GM12878 (cell line): ENCODE data around the gene KIFC3. TPM values are rescaled to one million over a fixed set of nuclear protein-coding genes. Genes with fewer than 3 reads are reported as not detected.

Experiments used
- ATAC-seq: fragments of 200-7000 bp; cut with Tn5 transposase; 3 replicates; pipeline ENCODE4 v1.9.1; 2020; ENCODE audit warnings: mild to moderate bottlenecking, moderate library complexity
- Bru-seq: library from RNA; stranded (reverse); fragments of 400-500 nt; gene quantifications from one replicate; lab custom pipeline; 2021; lab: Mats Ljungman, UMichigan
- BruChase-seq, 2 experiments: library from RNA; stranded (reverse); fragments of 400-500 nt; gene quantifications; one replicate each; lab custom pipeline; 2021; lab: Mats Ljungman, UMichigan
- BruUV-seq: library from RNA; stranded (reverse); fragments of 400-500 nt; replicated peaks from 2 replicates; lab custom pipeline; 2021; lab: Mats Ljungman, UMichigan
- CTCF ChIA-PET: fragments of 300-600 bp; sonication (Branson Sonifier 250); formaldehyde crosslinking; extraction: SDS; loops from one replicate; lab custom pipeline; 2021; ENCODE audit warnings: inconsistent platforms; lab: Yijun Ruan, JAX
- POLR2A ChIA-PET: fragments of 350-600 bp; formaldehyde crosslinking; extraction: SDS; loops from one replicate; lab custom pipeline; 2021; ENCODE audit warnings: inconsistent platforms; lab: Charles Lee
- RAD21 ChIA-PET: fragments of 300-600 bp; sonication (Branson Sonifier 250); formaldehyde crosslinking; loops from one replicate; lab custom pipeline; 2023; ENCODE audit warnings: antibody characterized with exemption; ENCODE audit not compliant: unreplicated experiment; lab: Charles Lee
- SMC1A ChIA-PET: fragments of 300-600 bp; sonication (Branson Sonifier 250); formaldehyde crosslinking; loops from one replicate; lab custom pipeline; 2023; ENCODE audit not compliant: unreplicated experiment, uncharacterized antibody; lab: Charles Lee
- DNase-seq: peaks from one replicate; pipeline ENCODE4 v3.0.0-alpha.2; 2011; ENCODE audit warnings: low read depth, low spot score
- FAIRE-seq: peaks from 3 replicates; lab custom pipeline; 2011; peaks lifted over from hg19 to GRCh38; lab: Jason Lieb, UNC
- H2AFZ ChIP-seq: 2 replicates; pipeline ENCODE4 v1.6.0; 2011; ENCODE audit warnings: low read depth, low read length, control low read depth; ENCODE audit not compliant: control insufficient read depth
- H3K27ac ChIP-seq: 2 replicates; pipeline ENCODE4 v1.5.1; 2011; ENCODE audit warnings: control low read depth; ENCODE audit not compliant: control insufficient read depth, insufficient read depth
- H3K27me3 ChIP-seq, 2 experiments: replicated peaks in 1 of 2; 2 replicates each; pipeline versions ENCODE4 v1.6.0 to v1.6.1; 2011; ENCODE audit warnings: low read length in 1 of 2; ENCODE audit not compliant: control insufficient read depth in 2 of 2, insufficient read depth in 2 of 2
- H3K36me3 ChIP-seq, 2 experiments: 2 replicates each; pipeline ENCODE4 v1.5.1; 2011; ENCODE audit warnings: low read length in 1 of 2; ENCODE audit not compliant: control insufficient read depth in 2 of 2, insufficient read depth in 2 of 2
- H3K4me1 ChIP-seq: 2 replicates; pipeline ENCODE4 v1.6.1; 2011; ENCODE audit warnings: mild to moderate bottlenecking, low read length, moderate library complexity, mixed read lengths; ENCODE audit not compliant: control insufficient read depth, insufficient read depth
- H3K4me2 ChIP-seq: 2 replicates; pipeline ENCODE4 v1.6.0; 2011; ENCODE audit warnings: control low read depth; ENCODE audit not compliant: control insufficient read depth, insufficient read depth
- H3K4me3 ChIP-seq: fragments of 200-600 bp; sonication (generic); 2 replicates; pipeline ENCODE4 v1.5.1; 2016
- H3K79me2 ChIP-seq: 2 replicates; pipeline ENCODE4 v1.6.0; 2011; ENCODE audit warnings: low read length; ENCODE audit not compliant: control insufficient read depth, insufficient read depth
- H3K9ac ChIP-seq: 2 replicates; pipeline ENCODE4 v1.8.0; 2011; ENCODE audit warnings: low read length, control low read depth, mixed read lengths; ENCODE audit not compliant: control insufficient read depth, insufficient read depth
- H3K9me3 ChIP-seq: replicated peaks from 3 replicates; pipeline ENCODE4 v1.5.1; 2011; ENCODE audit warnings: mild to moderate bottlenecking, low read length; ENCODE audit not compliant: control insufficient read depth, insufficient read depth
- H4K20me1 ChIP-seq: 2 replicates; pipeline ENCODE4 v1.6.0; 2011; ENCODE audit not compliant: control insufficient read depth, insufficient read depth
- BACH1 ChIP-seq: fragments of 450-650 bp; IDR thresholded peaks from 2 replicates; pipeline ENCODE4 v1.6.1; 2017; ENCODE audit warnings: mild to moderate bottlenecking, borderline replicate concordance
- DPF2 ChIP-seq: fragments of 450-650 bp; IDR thresholded peaks from 2 replicates; pipeline ENCODE4 v1.6.1; 2017; ENCODE audit warnings: mild to moderate bottlenecking
- EGR1 ChIP-seq, 2 experiments: IDR thresholded peaks; 1 replicate in 1 of 2; 2 replicates in 1 of 2; pipeline ENCODE4 v1.6.1; 2011 to 2012; ENCODE audit warnings: low read depth in 2 of 2, low read length in 2 of 2, borderline replicate concordance in 1 of 2, mild to moderate bottlenecking in 1 of 2, moderate library complexity in 1 of 2
- EP300 ChIP-seq, 2 experiments: fragments of 150-350 bp in 1 of 2; IDR thresholded peaks; 2 replicates each; pipeline ENCODE4 v1.6.1; 2011 to 2012; ENCODE audit warnings: low read depth in 2 of 2, low read length in 2 of 2, borderline replicate concordance in 1 of 2, improper control_type of control experiment in 1 of 2, inconsistent platforms in 1 of 2; ENCODE audit not compliant: control insufficient read depth in 1 of 2
- ETV6 ChIP-seq, 2 experiments: fragments of 450-650 bp in 1 of 2; IDR thresholded peaks in 1 of 2; conservative IDR thresholded peaks in 1 of 2; 2 replicates each; pipeline ENCODE4 v1.6.1; 2014; ENCODE audit warnings: antibody characterized with exemption in 1 of 2, borderline replicate concordance in 1 of 2, low read depth in 1 of 2, mild to moderate bottlenecking in 1 of 2, moderate library complexity in 1 of 2
- KDM1A ChIP-seq: fragments of 200-600 bp; sonication (generic); IDR thresholded peaks from 2 replicates; pipeline ENCODE4 v1.6.1; 2016; ENCODE audit warnings: borderline replicate concordance
- SPI1 ChIP-seq: IDR thresholded peaks from 2 replicates; pipeline ENCODE4 v1.6.1; 2011; ENCODE audit warnings: low read depth, mild to moderate bottlenecking, low read length, moderate library complexity, borderline replicate concordance; ENCODE audit not compliant: insufficient read depth
- STAT1 ChIP-seq: fragments of 450-650 bp; conservative IDR thresholded peaks from 2 replicates; pipeline ENCODE4 v1.6.1; 2014; ENCODE audit warnings: antibody characterized with exemption, mild to moderate bottlenecking
- TAF1 ChIP-seq: IDR thresholded peaks from 2 replicates; pipeline ENCODE4 v1.6.1; 2011; ENCODE audit warnings: mild to moderate bottlenecking, low read depth, low read length, borderline replicate concordance
- ZNF217 ChIP-seq: fragments of 450-650 bp; IDR thresholded peaks from 2 replicates; pipeline ENCODE4 v1.6.1; 2017; ENCODE audit warnings: antibody characterized with exemption, mild to moderate bottlenecking
- WGBS: methylation state at CpG from one replicate; pipeline ENCODE4 v1.1.6; 2016; ENCODE audit warnings: low lambda C conversion rate; ENCODE audit not compliant: insufficient replicate concordance, insufficient coverage; ENCODE audit errors: missing lambda C conversion rate; 5-methylcytosine and 5-hydroxymethylcytosine counted together
- in situ Hi-C: fragments of 300-500 bp; cut with MboI; formaldehyde crosslinking; loops from 9 replicates; pipeline ENCODE4 v1.14.3; 2018; ENCODE audit warnings: mixed read lengths
- intact Hi-C: fragments of 100-400 bp; cut with micrococcal nuclease; formaldehyde crosslinking; loops from one replicate; pipeline ENCODE4 v1.14.2; 2022; ENCODE audit not compliant: unreplicated experiment
- long read RNA-seq, 2 experiments: library from polyadenylated mRNA; unstranded; transcript quantifications; one replicate each; pipeline ENCODE4 v2.0.0, GENCODE V29; 2019 to 2020
- polyA minus RNA-seq, 3 experiments: library from RNA; depleted of rRNA, polyadenylated mRNA; stranded (reverse); fragments of >200 nt; gene quantifications; 2 replicates each; pipeline ENCODE4 v1.2.3, GENCODE V29; 2011
- polyA plus RNA-seq, 11 experiments: library from polyadenylated mRNA; depleted of rRNA in 4 of 11; unstranded in 6 of 11; stranded (reverse) in 5 of 11; fragments of >200 nt; fragmentation: Nextera tagmentation in 4 of 11; fragmentation: Illumina TruSeq in 1 of 11; extraction: Ambion mirVana in 4 of 11; extraction: Trizol in 1 of 11; gene quantifications; 1 replicate in 1 of 11; 2 replicates in 10 of 11; pipeline versions ENCODE4 v1.2.1 to v1.2.3, GENCODE V29; 2011 to 2016; ENCODE audit warnings: inconsistent platforms in 2 of 11, missing spikeins in 2 of 11, low read depth in 1 of 11
- total RNA-seq, 4 experiments: library from RNA; depleted of rRNA in 3 of 4; stranded (reverse); fragments of >200 nt in 3 of 4; fragmentation: Illumina TruSeq in 1 of 4; extraction: Trizol in 1 of 4; gene quantifications; 2 replicates each; pipeline versions ENCODE4 v1.2.1 to v1.2.3, GENCODE V29; 2013 to 2021
- TF ChIP-seq, protein P1 (sequence below): IDR thresholded peaks from 2 replicates; pipeline ENCODE4 v1.6.1; 2011; ENCODE audit warnings: low read depth, low read length, improper control_type of control experiment, borderline replicate concordance
- TF ChIP-seq, protein P2 (sequence below): fragments of 450-650 bp; IDR thresholded peaks from 2 replicates; pipeline ENCODE4 v1.6.1; 2016; ENCODE audit warnings: mild to moderate bottlenecking

Gene KIFC3, protein sequence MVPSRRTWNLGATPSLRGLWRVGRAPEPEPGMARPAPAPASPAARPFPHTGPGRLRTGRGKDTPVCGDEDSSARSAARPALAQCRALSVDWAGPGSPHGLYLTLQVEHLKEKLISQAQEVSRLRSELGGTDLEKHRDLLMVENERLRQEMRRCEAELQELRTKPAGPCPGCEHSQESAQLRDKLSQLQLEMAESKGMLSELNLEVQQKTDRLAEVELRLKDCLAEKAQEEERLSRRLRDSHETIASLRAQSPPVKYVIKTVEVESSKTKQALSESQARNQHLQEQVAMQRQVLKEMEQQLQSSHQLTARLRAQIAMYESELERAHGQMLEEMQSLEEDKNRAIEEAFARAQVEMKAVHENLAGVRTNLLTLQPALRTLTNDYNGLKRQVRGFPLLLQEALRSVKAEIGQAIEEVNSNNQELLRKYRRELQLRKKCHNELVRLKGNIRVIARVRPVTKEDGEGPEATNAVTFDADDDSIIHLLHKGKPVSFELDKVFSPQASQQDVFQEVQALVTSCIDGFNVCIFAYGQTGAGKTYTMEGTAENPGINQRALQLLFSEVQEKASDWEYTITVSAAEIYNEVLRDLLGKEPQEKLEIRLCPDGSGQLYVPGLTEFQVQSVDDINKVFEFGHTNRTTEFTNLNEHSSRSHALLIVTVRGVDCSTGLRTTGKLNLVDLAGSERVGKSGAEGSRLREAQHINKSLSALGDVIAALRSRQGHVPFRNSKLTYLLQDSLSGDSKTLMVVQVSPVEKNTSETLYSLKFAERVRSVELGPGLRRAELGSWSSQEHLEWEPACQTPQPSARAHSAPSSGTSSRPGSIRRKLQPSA
- total RNA-seq (2013; cell fraction: nucleolus; rRNA removed) = 0.56 TPM in 1 of 2 replicates, not detected in the other
- total RNA-seq (2014; rRNA removed) (0.23 and 0.49 TPM in 2 replicates), total RNA-seq (2014; rRNA removed; fragmentation: Illumina TruSeq; extraction: Trizol) (0.22 TPM in 1 of 2 replicates, not detected in the other), total RNA-seq (2021) (0.82 and 1.3 TPM in 2 replicates), polyA plus RNA-seq (2011; rRNA removed) (0.26 TPM in 2 replicates), polyA plus RNA-seq (2014; fragmentation: Illumina TruSeq; extraction: Trizol) (not detected in 2 replicates), polyA plus RNA-seq (2014; fragmentation: Nextera tagmentation; extraction: Ambion mirVana) (not detected), polyA plus RNA-seq (2014; rRNA removed) (0.08 and 0.22 TPM in 2 replicates), polyA plus RNA-seq (2016; fragmentation: Nextera tagmentation; extraction: Ambion mirVana) (1 to 10 TPM in 1 of 2 experiments, under 1 TPM in 1; 0.46 to 1.2 TPM), polyA minus RNA-seq (2011; rRNA and poly(A)+ RNA removed) (0.10 and 0.15 TPM in 2 replicates), Bru-seq, nascent RNA (percentile 11 among the genes with signal in this experiment), BruChase-seq, experiment 1, labeled RNA remaining after a 6-hour chase (percentile 6 among the genes with signal in this experiment), BruChase-seq, experiment 2, labeled RNA remaining after a 2-hour chase (percentile 6 among the genes with signal in this experiment)
- polyA plus RNA-seq (2011; ENCODE audit: low read depth) = not detected
- 0.15 and 0.43 TPM in 2 replicates for polyA plus RNA-seq (2011; cell fraction: cytosol; rRNA removed)
- polyA plus RNA-seq (2011; cell fraction: nucleus; rRNA removed) = 0.39 and 0.90 TPM in 2 replicates
- 0.42 and 0.73 TPM in 2 replicates for polyA plus RNA-seq (2012)
- polyA minus RNA-seq (2011; cell fraction: cytosol; rRNA and poly(A)+ RNA removed) = 0.94 and 3.2 TPM in 2 replicates
- 0.12 and 0.48 TPM in 2 replicates for polyA minus RNA-seq (2011; cell fraction: nucleus; rRNA and poly(A)+ RNA removed)
- long read RNA-seq, experiment 1 = 0 reads
- long read RNA-seq, experiment 2, partial matches to known transcripts = 0 of 2 reads
- long read RNA-seq, experiment 2, other reads (novel, unspliced or antisense) = 2 of 2 reads

DNA sequence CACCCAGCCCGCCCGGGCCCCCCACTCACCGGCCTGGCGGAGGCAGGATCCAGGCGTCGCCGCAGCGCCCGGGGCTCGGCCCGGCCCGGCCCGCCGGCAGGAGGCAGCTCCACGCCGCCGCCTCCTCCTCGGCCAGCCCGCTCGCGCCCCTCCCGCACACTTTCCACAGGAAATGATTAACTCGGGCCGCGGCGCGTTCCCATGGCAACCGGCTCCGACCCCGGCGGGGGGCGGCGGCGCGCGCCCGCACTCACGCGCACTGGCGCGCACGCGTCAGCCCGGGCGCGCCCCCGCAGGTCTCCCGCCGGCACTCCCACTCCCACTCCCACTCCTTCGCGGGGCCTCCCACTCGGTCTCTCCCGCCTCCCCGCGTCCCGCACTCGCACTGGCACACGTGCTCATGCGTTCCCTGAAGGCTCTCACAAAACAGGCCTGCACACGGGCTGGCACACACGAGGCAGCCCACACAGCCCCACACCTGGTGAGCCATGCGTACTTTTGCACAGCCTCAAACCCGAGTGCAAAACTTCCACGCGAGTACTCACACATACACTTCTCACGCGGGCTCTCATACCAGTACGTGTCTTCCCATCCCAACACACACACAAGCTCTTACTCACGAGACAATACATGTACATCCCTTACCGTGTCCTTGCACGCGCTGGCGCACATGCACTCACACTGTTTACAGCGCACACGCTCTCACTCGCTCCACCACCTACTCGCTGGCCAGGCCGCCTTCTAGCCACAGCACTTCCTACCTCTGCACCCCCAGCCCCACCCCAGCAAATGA is at the start of gene KIFC3:
Gene KIFC3 (minus strand): TSS at position 151 of the 793 bp plus-strand sequence. CDS start 4,248 bp downstream, outside the sequence.
- no peaks in the 10 kb centered on the region for H3K79me2 ChIP-seq
- 0 out of 3 replicates have a peak, but pooled peaks of 1 of the 2 experiments have one; percentile 6 for TF ChIP-seq EGR1 (IDR thresholded peaks at IDR 0.05; ENCODE audit: borderline replicate concordance in 1 of 2, low read depth in 2 of 2, low read length in 2 of 2)
- TF ChIP-seq, protein P1, sequence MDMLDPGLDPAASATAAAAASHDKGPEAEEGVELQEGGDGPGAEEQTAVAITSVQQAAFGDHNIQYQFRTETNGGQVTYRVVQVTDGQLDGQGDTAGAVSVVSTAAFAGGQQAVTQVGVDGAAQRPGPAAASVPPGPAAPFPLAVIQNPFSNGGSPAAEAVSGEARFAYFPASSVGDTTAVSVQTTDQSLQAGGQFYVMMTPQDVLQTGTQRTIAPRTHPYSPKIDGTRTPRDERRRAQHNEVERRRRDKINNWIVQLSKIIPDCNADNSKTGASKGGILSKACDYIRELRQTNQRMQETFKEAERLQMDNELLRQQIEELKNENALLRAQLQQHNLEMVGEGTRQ = no peak
- TF ChIP-seq SPI1 = no peak
- TF ChIP-seq KDM1A = no peak
- no peak for TF ChIP-seq ETV6 (conservative IDR thresholded peaks at IDR 0.05 in 1 of 2, IDR thresholded peaks at IDR 0.05 in 1 of 2; ENCODE audit: borderline replicate concordance in 1 of 2, low read depth in 1 of 2)
- TF ChIP-seq ZNF217 = no peak
- TF ChIP-seq, protein P2, sequence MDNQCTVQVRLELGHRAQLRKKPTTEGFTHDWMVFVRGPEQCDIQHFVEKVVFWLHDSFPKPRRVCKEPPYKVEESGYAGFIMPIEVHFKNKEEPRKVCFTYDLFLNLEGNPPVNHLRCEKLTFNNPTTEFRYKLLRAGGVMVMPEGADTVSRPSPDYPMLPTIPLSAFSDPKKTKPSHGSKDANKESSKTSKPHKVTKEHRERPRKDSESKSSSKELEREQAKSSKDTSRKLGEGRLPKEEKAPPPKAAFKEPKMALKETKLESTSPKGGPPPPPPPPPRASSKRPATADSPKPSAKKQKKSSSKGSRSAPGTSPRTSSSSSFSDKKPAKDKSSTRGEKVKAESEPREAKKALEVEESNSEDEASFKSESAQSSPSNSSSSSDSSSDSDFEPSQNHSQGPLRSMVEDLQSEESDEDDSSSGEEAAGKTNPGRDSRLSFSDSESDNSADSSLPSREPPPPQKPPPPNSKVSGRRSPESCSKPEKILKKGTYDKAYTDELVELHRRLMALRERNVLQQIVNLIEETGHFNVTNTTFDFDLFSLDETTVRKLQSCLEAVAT = no peak
- no peak for TF ChIP-seq TAF1
- TF ChIP-seq STAT1 = no peak
- peak; percentile 36; the same call in 1 of the 2 replicates for TF ChIP-seq BACH1
- no peak for TF ChIP-seq EP300 (IDR thresholded peaks at IDR 0.05; ENCODE audit: borderline replicate concordance in 1 of 2, control insufficient read depth in 1 of 2, low read depth in 2 of 2, low read length in 2 of 2)
- 0 out of 2 replicates have a peak, but pooled peaks have one; percentile 48 for TF ChIP-seq DPF2

More for the DNA sequence above, at the start of gene KIFC3:
- no TSS peak for BruUV-seq
- Histone ChIP-seq H3K9me3 (no peaks in the 10 kb centered on the region), H3K4me1 (no peaks in the 10 kb centered on the region), H3K4me2 (peak within 1 kb of the TSS; percentile 59), H3K9ac (no peak within 1 kb of the TSS), H2AFZ (no peak within 1 kb of the TSS), H4K20me1 (no peaks in the 10 kb centered on the region), H3K27ac (no peak within 1 kb of the TSS), H3K36me3 (no peaks in the 10 kb centered on the region), H3K27me3 (peaks cover 9 to 11% of the 10 kb centered on the region in 2 experiments; a peak in 3 of 4 replicates), H3K4me3 (no peak within 1 kb of the TSS)
- ChIA-PET RAD21 (no interaction called here), SMC1A (no interaction called here), CTCF (no interaction called here), POLR2A (no interaction called here)
- WGBS = 23% methylated on average over 45 of the region's 78 CpGs
- ATAC-seq = peak; percentile 59
- no peak for DNase-seq
- in situ Hi-C loops = no loop called here
- intact Hi-C loops = no loop called here
- FAIRE-seq = no peak
